Kidney (tissue), 14 donors: ENCODE measurements around the gene POU2F1. TPM values are rescaled to one million over a fixed set of nuclear protein-coding genes. Genes with fewer than 3 reads are reported as not detected.
"Not testable (repeated sequence)": the region's sequence is repeated elsewhere in the genome, so short reads cannot be mapped to it uniquely, and the experiment has no call there.

ENCODE experiments used
- DNase-seq, 5 donors: peaks; one replicate each; pipeline ENCODE4 v3.0.0-alpha.2; 2013 to 2020
- FAIRE-seq: peaks from 2 replicates; lab custom pipeline; 2012; peaks lifted over from hg19 to GRCh38; lab: Jason Lieb, UNC
- H3K27ac ChIP-seq, 2 donors: one replicate each; pipeline ENCODE4 v1.7.0; 2013; ENCODE audit warnings: low read depth in 2 of 2, low read length in 2 of 2, inconsistent platforms in 1 of 2
- H3K27me3 ChIP-seq: one replicate; pipeline ENCODE4 v1.7.1; 2013; ENCODE audit warnings: low read length, inconsistent platforms; ENCODE audit not compliant: control insufficient read depth, insufficient read depth
- H3K36me3 ChIP-seq, 3 donors: one replicate each; pipeline versions ENCODE4 v1.7.0 to v1.7.1; 2013; ENCODE audit warnings: low read length in 3 of 3, control low read depth in 1 of 3, inconsistent platforms in 1 of 3; ENCODE audit not compliant: insufficient read depth in 3 of 3, control insufficient read depth in 2 of 3
- H3K4me1 ChIP-seq, 3 donors: one replicate each; pipeline versions ENCODE4 v1.7.0 to v1.7.1; 2013; ENCODE audit warnings: low read length in 3 of 3, inconsistent platforms in 1 of 3, low read depth in 1 of 3; ENCODE audit not compliant: control insufficient read depth in 2 of 3, insufficient read depth in 2 of 3
- H3K4me3 ChIP-seq, 3 donors: one replicate each; pipeline versions ENCODE4 v1.7.0 to v1.8.1; 2013; ENCODE audit warnings: low read length in 3 of 3, control low read depth in 1 of 3, inconsistent platforms in 1 of 3
- H3K9ac ChIP-seq, 3 donors: one replicate each; pipeline versions ENCODE4 v1.7.0 to v1.7.1; 2013; ENCODE audit warnings: low read length in 3 of 3, control low read depth in 1 of 3, inconsistent platforms in 1 of 3
- H3K9me3 ChIP-seq, 3 donors: one replicate each; pipeline versions ENCODE4 v1.7.0 to v1.7.1; 2013; ENCODE audit warnings: low read length in 3 of 3, control low read depth in 1 of 3, inconsistent platforms in 1 of 3; ENCODE audit not compliant: control insufficient read depth in 2 of 3, insufficient read depth in 1 of 3
- intact Hi-C: fragments of 100-400 bp; cut with DNase I; formaldehyde crosslinking; loops from one replicate; pipeline ENCODE4 v1.11.1; 2022
- polyA plus RNA-seq: library from polyadenylated mRNA; stranded (reverse); fragments of 350-450 nt; fragmentation: Illumina TruSeq; extraction: RNeasy Lipid Tissue Mini Kit (QIAGEN cat#74804); gene quantifications from one replicate; pipeline ENCODE4 v1.2.3, GENCODE V29; 2014; ENCODE audit warnings: low read depth, low replicate concordance; ENCODE audit not compliant: insufficient read depth
- total RNA-seq: library from RNA; stranded (reverse); fragmentation: NEBNext Ultra II Directional; extraction: Animal tissue kit (Norgen Biotek cat#: 25700); gene quantifications from one replicate; pipeline ENCODE4 v1.2.1, GENCODE V29; 2021
- TF ChIP-seq, protein P1 (sequence below): IDR thresholded peaks from 3 replicates; pipeline ENCODE4 v1.5.1; 2012; ENCODE audit warnings: mild to moderate bottlenecking, moderate library complexity, borderline replicate concordance; ENCODE audit not compliant: insufficient read depth; ENCODE audit errors: extremely low read depth
- donor health status: control.
- donor health status: control.
- donor health status: control.
- donor health status: control.
- donor health status: control.
- donor health status: DM: yes; HTN: yes; CAD: no.
- donor health status: Normal renal cell carcinoma (clear cell type).

Gene POU2F1
- total and polyA plus RNA-seq, 2 donors from 2014 or later, result 1.9 to 25.2 TPM

DNA sequence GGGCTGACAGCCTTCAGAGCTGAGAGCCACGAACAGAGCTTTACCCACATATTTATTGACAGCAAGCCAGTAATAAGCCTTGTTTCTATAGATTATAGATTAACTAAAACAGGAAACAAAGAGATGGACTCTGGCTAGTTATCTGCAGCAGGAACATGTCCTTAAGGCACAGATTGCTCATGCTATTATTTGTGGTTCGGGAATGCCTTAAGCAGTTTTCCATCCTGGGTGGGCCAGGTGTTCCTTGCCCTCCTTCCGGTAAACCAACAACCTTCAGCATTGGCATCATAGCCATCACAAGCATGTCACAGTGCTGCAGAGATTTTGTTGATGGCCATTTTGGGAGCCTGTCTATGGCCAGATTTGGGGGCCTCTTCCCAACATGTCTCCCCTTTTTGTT is 96.8 kb downstream of the POU2F1 start:
- TF ChIP-seq, protein P1, sequence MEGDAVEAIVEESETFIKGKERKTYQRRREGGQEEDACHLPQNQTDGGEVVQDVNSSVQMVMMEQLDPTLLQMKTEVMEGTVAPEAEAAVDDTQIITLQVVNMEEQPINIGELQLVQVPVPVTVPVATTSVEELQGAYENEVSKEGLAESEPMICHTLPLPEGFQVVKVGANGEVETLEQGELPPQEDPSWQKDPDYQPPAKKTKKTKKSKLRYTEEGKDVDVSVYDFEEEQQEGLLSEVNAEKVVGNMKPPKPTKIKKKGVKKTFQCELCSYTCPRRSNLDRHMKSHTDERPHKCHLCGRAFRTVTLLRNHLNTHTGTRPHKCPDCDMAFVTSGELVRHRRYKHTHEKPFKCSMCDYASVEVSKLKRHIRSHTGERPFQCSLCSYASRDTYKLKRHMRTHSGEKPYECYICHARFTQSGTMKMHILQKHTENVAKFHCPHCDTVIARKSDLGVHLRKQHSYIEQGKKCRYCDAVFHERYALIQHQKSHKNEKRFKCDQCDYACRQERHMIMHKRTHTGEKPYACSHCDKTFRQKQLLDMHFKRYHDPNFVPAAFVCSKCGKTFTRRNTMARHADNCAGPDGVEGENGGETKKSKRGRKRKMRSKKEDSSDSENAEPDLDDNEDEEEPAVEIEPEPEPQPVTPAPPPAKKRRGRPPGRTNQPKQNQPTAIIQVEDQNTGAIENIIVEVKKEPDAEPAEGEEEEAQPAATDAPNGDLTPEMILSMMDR, result no peak
- Histone ChIP-seq H3K9ac (no peak overlapping the region), H3K27ac (no peak overlapping the region), H3K27me3 (no peaks in the 10 kb centered on the region), H3K36me3 (no peaks in the 10 kb centered on the region), H3K4me1 (no peaks in the 10 kb centered on the region), H3K9me3 (peaks cover 0 to 20% (median 0%) of the 10 kb centered on the region in 3 donors), H3K4me3 (no peak overlapping the region)
- DNase-seq (no peak), FAIRE-seq (no peak)
- intact Hi-C loops, result no loop called here

DNA sequence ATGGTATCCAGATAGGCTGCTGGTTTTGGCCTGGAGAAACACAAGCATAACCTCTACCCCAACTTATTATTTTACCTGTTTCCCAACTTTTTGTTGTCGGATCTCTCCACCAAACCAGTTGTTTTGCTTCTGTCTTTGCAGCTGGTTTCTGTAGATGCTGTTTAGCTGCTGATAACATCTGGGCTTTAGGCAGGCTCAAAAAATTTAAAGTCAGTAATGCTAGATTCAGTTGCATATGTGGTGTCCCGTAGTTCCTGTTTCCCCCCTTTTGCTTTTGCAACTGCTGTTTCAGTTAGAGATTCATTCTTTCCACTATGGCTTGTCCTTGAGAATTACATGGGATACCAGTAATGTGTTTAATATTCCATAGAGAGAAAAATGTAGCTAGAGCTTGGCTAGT is 98.5 kb downstream of the POU2F1 start:
- DNase-seq, H3K27ac ChIP-seq, H3K27me3 ChIP-seq, H3K36me3 ChIP-seq, H3K4me3 ChIP-seq, H3K4me1 ChIP-seq, intact Hi-C loops, H3K9ac ChIP-seq, FAIRE-seq: not testable (repeated sequence)
- H3K9me3 ChIP-seq, result peaks cover 0 to 30% (median 4%) of the 10 kb centered on the region in 3 donors

DNA sequence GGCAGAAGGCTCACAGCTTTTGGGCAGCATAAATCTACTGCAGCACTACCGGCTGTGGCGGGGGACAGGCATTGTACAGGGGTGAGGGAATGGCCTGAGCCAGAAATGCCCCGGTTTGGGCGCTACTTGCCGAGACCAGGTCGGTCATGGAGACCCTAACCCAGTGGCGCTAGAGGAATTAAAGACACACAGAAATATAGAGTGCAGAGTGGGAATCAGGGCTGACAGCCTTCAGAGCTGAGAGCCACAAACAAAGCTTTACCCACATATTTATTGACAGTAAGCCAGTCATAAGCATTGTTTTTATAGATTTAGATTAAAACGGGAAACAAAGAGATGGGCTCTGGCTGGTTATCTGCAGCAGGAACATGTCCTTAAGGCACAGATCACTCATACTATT is 101.8 kb downstream of the POU2F1 start:
- H3K4me1 ChIP-seq, result no peaks in the 10 kb centered on the region
- no peaks in the 10 kb centered on the region for H3K36me3 ChIP-seq
- TF ChIP-seq, protein P1, result no peak
- H3K9ac ChIP-seq, result no peak overlapping the region
- H3K27ac ChIP-seq, result no peak overlapping the region
- no peak for FAIRE-seq
- no peak overlapping the region for H3K4me3 ChIP-seq
- no peaks in the 10 kb centered on the region for H3K27me3 ChIP-seq
- intact Hi-C loops, result no loop called here
- DNase-seq, result no peak
- peaks cover 0 to 26% (median 4%) of the 10 kb centered on the region in 3 donors for H3K9me3 ChIP-seq

DNA sequence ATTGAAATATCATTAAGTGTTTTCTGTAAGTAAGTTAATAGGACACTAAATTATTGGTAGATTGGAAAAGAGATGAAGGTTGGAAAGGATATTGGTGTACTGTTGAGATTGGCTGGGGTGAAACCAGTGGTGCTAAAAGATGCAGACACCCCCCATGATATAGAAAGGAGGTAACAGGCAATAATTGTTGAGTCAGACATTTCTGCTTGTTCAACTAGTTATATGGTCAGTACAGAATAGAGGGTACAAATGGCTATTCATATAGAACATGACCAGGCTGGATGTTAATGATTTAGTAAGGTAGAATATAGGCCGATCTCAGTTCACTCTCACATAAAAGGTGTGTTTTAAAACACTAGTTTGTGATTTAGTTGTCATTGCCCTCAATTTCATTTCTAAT is 104.5 kb downstream of the POU2F1 start:
- H3K36me3 ChIP-seq, result no peaks in the 10 kb centered on the region
- H3K9me3 ChIP-seq, result peaks cover 0 to 23% (median 4%) of the 10 kb centered on the region in 3 donors
- TF ChIP-seq, protein P1, result no peak
- no peak overlapping the region for H3K4me3 ChIP-seq
- no peaks in the 10 kb centered on the region for H3K4me1 ChIP-seq
- FAIRE-seq (no peak), DNase-seq (no peak)
- no peak overlapping the region for H3K27ac ChIP-seq
- intact Hi-C loops, result no loop called here
- H3K27me3 ChIP-seq, result no peaks in the 10 kb centered on the region
- no peak overlapping the region for H3K9ac ChIP-seq
